Mucosa of descending colon (tissue), 3 donors: ENCODE measurements around the gene EIF2B5. TPM values are rescaled to one million over a fixed set of nuclear protein-coding genes. Genes with fewer than 3 reads are reported as not detected.
A peak's percentile ranks its signal among the peaks of the same experiment; 100 is the strongest.
"Not testable (repeated sequence)": the region's sequence is repeated elsewhere in the genome, so short reads cannot be mapped to it uniquely, and the experiment has no call there.

Experiments
- ATAC-seq: fragments of 200-7000 bp; cut with Tn5 transposase; one replicate; pipeline ENCODE4 v1.9.1; 2020; ENCODE audit warnings: mild to moderate bottlenecking, moderate library complexity
- DNase-seq, 3 donors: peaks; one replicate each; pipeline ENCODE4 v3.0.0-alpha.2; 2020
- H3K36me3 ChIP-seq: fragments of 200-600 bp; one replicate; pipeline ENCODE4 v1.8.0; 2021; ENCODE audit warnings: low read depth, mild to moderate bottlenecking
- H3K4me1 ChIP-seq: fragments of 200-600 bp; one replicate; pipeline ENCODE4 v1.8.0; 2021; ENCODE audit warnings: low read depth, mild to moderate bottlenecking
- H3K4me3 ChIP-seq: fragments of 200-600 bp; one replicate; pipeline ENCODE4 v1.8.0; 2021; ENCODE audit warnings: mild to moderate bottlenecking
- H3K9me3 ChIP-seq: fragments of 200-600 bp; one replicate; pipeline ENCODE4 v1.8.0; 2021; ENCODE audit warnings: mild to moderate bottlenecking
- intact Hi-C, 2 donors: fragments of 100-400 bp; cut with DNase I in 1 of 2; cut with micrococcal nuclease in 1 of 2; formaldehyde crosslinking; loops; one replicate each; pipeline versions ENCODE4 v1.11.0 to v1.11.1; 2022; cut with DNase I, micrococcal nuclease
- total RNA-seq, 3 donors: library from RNA; stranded (reverse); fragmentation: NEBNext Ultra II Directional in 2 of 3; extraction: Animal tissue kit (Norgen Biotek cat#: 25700) in 2 of 3; gene quantifications; one replicate each; pipeline versions ENCODE4 v1.2.1 to v1.2.4, GENCODE V29; 2021 to 2023
- TF ChIP-seq, protein P1 (sequence below): fragments of 200-600 bp; IDR thresholded peaks from one replicate; pipeline ENCODE4 v1.8.0; 2022; ENCODE audit warnings: antibody characterized with exemption, mild to moderate bottlenecking
- donor health status: DM: no; HTN: no; CAD: no; lungs with moderate emphysema.
- donor health status: DM: no; HTN: no; CAD: no.
- donor health status: DM: no; HTN: yes; CAD: no.

EIF2B5 gene
- total RNA-seq, 3 donors from 2014 or later = 41.4 to 48.6 (median 47.0) TPM

DNA sequence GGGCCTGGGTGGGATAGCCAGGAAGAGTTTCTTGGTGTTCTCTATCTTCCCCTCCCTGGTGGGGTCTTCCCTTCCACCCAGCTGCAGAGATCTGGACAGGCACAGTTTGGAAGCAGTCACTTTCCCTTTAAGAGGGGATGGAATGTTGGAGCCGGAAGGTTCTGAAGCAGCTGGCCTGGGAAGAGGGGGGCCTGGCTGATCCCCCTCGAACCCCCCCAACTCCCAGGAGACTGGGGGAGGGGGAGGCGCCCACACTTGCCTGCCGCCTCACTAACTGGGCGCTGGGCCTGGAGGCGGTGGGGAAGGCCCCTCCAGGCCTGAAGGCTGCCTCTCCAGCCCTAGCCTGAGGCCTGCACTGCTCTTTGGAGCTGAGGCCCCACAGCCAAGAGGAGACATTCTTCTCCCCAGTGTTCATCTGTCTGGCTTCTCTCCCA is 21.4 kb downstream of the EIF2B5 start:
- ATAC-seq (peak; percentile 46), DNase-seq (peak; percentile 47 to 63 (median 56))
- H3K9me3 ChIP-seq = no peaks in the 10 kb centered on the region
- peak overlapping the region; percentile 63 for H3K4me3 ChIP-seq
- H3K36me3 ChIP-seq = no peaks in the 10 kb centered on the region
- TF ChIP-seq, protein P1, sequence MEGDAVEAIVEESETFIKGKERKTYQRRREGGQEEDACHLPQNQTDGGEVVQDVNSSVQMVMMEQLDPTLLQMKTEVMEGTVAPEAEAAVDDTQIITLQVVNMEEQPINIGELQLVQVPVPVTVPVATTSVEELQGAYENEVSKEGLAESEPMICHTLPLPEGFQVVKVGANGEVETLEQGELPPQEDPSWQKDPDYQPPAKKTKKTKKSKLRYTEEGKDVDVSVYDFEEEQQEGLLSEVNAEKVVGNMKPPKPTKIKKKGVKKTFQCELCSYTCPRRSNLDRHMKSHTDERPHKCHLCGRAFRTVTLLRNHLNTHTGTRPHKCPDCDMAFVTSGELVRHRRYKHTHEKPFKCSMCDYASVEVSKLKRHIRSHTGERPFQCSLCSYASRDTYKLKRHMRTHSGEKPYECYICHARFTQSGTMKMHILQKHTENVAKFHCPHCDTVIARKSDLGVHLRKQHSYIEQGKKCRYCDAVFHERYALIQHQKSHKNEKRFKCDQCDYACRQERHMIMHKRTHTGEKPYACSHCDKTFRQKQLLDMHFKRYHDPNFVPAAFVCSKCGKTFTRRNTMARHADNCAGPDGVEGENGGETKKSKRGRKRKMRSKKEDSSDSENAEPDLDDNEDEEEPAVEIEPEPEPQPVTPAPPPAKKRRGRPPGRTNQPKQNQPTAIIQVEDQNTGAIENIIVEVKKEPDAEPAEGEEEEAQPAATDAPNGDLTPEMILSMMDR = no peak
- H3K4me1 ChIP-seq = peaks cover 17% of the 10 kb centered on the region
- intact Hi-C loops = no loop called here

DNA sequence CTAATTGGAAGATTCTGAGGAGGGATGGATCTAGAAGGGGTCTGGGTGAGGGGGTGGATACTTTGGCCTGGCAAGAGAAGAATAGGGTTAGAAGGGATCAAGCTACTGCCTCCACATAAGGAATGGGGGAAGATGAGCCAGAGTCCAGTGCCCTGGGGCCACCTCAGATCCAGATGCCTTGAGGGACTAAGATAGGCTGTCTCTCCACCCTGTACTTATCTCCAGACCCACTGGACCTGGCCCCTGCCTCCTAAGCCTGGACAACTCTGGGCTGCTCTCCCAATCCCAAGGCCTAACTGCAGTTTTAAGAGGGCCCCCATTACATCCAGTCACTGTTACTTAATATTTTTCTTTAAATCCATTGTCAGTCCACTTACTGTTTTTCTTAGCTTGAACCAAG is 22.0 kb downstream of the EIF2B5 start:
- H3K4me3 ChIP-seq = no peak overlapping the region
- H3K4me1 ChIP-seq = peaks cover 17% of the 10 kb centered on the region
- H3K9me3 ChIP-seq = no peaks in the 10 kb centered on the region
- ATAC-seq (no peak), DNase-seq (no peak)
- no peaks in the 10 kb centered on the region for H3K36me3 ChIP-seq
- intact Hi-C loops = no loop called here
- TF ChIP-seq, protein P1 = no peak

DNA sequence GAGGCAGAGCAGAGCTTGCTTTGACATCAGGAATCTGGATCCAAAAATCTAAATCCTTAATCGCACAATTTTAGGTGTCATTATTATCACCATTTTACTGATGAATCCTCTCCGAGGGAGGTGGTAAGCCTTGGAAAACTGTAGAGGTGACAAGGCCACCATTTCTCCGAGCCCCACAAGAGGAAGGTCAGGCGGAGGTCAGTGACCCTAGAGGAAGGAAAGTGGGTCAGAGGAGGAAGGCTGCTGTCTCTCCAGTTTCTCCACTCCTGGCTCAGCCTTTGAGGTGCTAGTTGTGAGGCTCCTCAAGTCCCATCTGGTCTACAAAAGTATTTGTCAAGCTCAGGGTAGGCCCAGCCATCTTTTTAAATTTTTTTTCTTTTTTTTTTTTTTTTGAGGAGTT is 23.2 kb downstream of the EIF2B5 start:
- Histone ChIP-seq H3K9me3 (no peaks in the 10 kb centered on the region), H3K4me3 (no peak overlapping the region), H3K4me1 (peaks cover 17% of the 10 kb centered on the region), H3K36me3 (no peaks in the 10 kb centered on the region)
- TF ChIP-seq, protein P1 = no peak
- DNase-seq = no peak
- intact Hi-C loops = no loop called here
- no peak for ATAC-seq

DNA sequence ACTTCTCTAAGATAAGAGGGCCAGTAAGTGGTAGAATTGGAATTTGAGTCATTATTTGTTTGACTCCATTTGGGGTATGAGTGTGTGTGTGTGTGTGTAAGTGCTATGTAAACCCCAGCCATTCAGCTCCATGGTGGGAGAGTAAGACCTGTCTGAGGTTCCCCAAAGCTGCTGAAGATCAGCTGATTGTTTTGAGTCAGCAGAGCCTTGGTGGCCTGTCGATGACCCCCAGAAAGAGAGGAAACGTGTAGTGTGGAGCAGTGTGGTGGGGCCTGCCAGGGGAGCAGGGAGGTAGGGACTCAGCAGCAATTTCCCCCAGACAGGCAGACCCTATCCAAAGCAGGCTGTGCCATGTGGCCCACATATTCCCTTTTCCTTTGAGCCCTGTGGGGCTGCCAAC is 25.3 kb downstream of the EIF2B5 start:
- TF ChIP-seq, protein P1 = no peak
- no peaks in the 10 kb centered on the region for H3K36me3 ChIP-seq
- DNase-seq (no peak), ATAC-seq (no peak)
- intact Hi-C loops = no loop called here
- H3K4me3 ChIP-seq = no peak overlapping the region
- H3K9me3 ChIP-seq = no peaks in the 10 kb centered on the region
- peaks cover 17% of the 10 kb centered on the region for H3K4me1 ChIP-seq

DNA sequence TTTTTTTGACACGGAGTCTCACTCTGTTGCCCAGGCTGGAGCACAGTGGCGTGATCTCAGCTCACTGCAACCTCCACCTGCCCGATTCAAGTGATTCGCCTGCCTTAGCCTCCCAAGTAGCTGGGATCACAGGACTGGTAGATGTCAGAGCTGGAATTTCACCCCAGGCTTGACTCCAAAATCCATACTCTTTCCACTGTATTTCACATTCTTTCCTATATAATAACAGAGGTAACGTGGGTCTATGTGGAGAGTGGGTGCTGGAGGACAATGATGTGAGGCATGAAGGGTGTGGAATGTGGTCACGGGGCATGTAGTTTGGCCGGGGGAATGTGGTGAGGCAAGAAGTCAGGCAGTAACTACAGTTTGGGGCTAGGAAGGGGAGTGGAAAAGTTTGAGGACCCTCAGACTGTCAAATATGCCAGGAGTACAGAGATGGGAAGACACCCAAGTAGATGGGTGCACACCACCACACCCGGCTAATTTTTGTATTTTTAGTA is 27.5 kb downstream of the EIF2B5 start:
- H3K4me1 ChIP-seq, H3K9me3 ChIP-seq, ATAC-seq, DNase-seq, intact Hi-C loops, H3K4me3 ChIP-seq, H3K36me3 ChIP-seq: not testable (repeated sequence)

DNA sequence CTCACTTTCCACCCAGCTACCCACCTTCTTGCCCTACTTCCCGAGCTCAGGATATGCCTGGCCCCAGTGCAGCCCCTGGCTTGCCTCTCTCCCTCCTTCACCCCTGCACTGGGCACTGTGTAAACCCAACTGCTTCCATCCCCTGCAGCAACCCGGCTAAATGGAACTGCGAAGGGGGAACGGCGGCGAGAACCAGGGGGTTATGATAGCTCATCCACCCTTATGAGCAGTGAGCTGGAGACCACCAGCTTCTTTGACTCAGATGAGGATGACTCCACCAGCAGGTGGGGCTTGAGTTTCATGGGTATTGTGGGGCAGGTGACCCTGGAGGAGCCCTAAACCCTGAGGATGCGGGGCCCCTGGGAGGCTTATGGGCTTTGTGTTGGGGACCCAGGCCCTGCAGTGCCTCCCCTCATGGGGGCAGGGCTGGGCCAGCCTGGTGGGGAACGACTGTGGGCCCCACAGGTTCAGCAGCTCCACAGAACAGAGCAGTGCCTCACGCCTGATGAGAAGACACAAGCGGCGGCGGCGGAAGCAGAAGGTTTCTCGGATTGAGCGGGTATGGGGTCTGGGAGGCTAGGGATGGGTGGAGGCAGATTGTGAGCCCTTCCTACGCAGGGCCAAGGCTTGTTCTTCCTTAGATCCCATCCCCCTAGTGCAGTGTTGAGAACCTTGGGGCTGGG is 29.6 kb downstream of the EIF2B5 start:
- H3K9me3 ChIP-seq = no peaks in the 10 kb centered on the region
- DNase-seq = no peak
- no peak for ATAC-seq
- intact Hi-C loops = no loop called here
- TF ChIP-seq, protein P1 = no peak
- no peaks in the 10 kb centered on the region for H3K4me1 ChIP-seq
- no peak overlapping the region for H3K4me3 ChIP-seq
- no peaks in the 10 kb centered on the region for H3K36me3 ChIP-seq
